HG03064 (cell line): ENCODE results near the gene OPCML.

Experiments used
- ATAC-seq: cut with Tn5 transposase; IDR thresholded peaks from one replicate; pipeline ENCODE4 v1.9.1; 2021; ENCODE audit warnings: low read depth; ENCODE audit not compliant: unreplicated experiment

OPCML gene

GRCh38 chr11:133425245-133425644, 107.1 kb downstream of the OPCML start:
- no peak for ATAC-seq

GRCh38 chr11:133418218-133418617, 114.1 kb downstream of the OPCML start:
- ATAC-seq = no peak

- no peak for ATAC-seq
These were observed 117.8 kb downstream of the OPCML start for GRCh38 chr11:133414506-133414905.

GRCh38 chr11:133413703-133414102, 118.6 kb downstream of the OPCML start:
- ATAC-seq = no peak

- ATAC-seq = no peak
These were observed 122.5 kb downstream of the OPCML start for GRCh38 chr11:133409799-133410198.

- no peak for ATAC-seq
These were observed 123.4 kb downstream of the OPCML start for GRCh38 chr11:133408936-133409335.

- no peak for ATAC-seq
These were observed 123.9 kb downstream of the OPCML start for GRCh38 chr11:133408402-133408801.

GRCh38 chr11:133406489-133406888, 125.8 kb downstream of the OPCML start:
- no peak for ATAC-seq

GRCh38 chr11:133403900-133404299, 128.4 kb downstream of the OPCML start:
- ATAC-seq = no peak

- ATAC-seq = no peak
These were observed 129.8 kb downstream of the OPCML start for GRCh38 chr11:133402551-133402950.

- no peak for ATAC-seq
These were observed 132.3 kb downstream of the OPCML start for GRCh38 chr11:133399855-133400625.

- ATAC-seq = no peak
These were observed 133.0 kb downstream of the OPCML start for GRCh38 chr11:133399294-133399693.

GRCh38 chr11:133390803-133391202, 141.5 kb downstream of the OPCML start:
- ATAC-seq = no peak

- no peak for ATAC-seq
These were observed 143.2 kb downstream of the OPCML start for GRCh38 chr11:133388975-133389568.

GRCh38 chr11:133388260-133388659, 144.0 kb downstream of the OPCML start:
- no peak for ATAC-seq

- ATAC-seq = no peak
These were observed 145.4 kb downstream of the OPCML start for GRCh38 chr11:133386852-133387251.

GRCh38 chr11:133386262-133386661, 146.0 kb downstream of the OPCML start:
- no peak for ATAC-seq

GRCh38 chr11:133385781-133386180, 146.5 kb downstream of the OPCML start:
- ATAC-seq = no peak

GRCh38 chr11:133384731-133385130, 147.6 kb downstream of the OPCML start:
- no peak for ATAC-seq

- no peak for ATAC-seq
These were observed 148.6 kb downstream of the OPCML start for GRCh38 chr11:133383689-133384088.

GRCh38 chr11:133383201-133383600, 149.1 kb downstream of the OPCML start:
- no peak for ATAC-seq

- ATAC-seq = no peak
These were observed 150.0 kb downstream of the OPCML start for GRCh38 chr11:133382131-133382812.
